ENCODE measurements around the gene C22orf15.

DNA sequence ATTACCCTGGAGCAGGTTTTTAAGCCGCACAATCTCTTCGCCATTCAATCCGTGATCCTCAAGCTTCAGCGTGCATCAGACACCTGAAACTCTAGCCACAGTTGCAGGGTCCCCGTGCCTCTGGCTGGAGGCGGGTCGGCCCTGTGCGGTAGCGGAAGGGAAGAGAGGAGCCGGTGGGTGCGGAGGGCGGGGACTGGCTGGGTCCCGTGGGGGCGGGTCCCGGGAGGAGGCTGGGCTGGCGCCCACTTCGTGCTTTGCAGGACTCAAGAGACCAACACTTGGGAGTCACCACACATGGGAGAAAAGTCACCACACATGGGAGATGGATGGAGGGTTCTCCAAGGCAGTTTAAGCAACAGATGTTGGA, 772 bp downstream of the C22orf15 start:
- TF ChIP-seq, protein P1, sequence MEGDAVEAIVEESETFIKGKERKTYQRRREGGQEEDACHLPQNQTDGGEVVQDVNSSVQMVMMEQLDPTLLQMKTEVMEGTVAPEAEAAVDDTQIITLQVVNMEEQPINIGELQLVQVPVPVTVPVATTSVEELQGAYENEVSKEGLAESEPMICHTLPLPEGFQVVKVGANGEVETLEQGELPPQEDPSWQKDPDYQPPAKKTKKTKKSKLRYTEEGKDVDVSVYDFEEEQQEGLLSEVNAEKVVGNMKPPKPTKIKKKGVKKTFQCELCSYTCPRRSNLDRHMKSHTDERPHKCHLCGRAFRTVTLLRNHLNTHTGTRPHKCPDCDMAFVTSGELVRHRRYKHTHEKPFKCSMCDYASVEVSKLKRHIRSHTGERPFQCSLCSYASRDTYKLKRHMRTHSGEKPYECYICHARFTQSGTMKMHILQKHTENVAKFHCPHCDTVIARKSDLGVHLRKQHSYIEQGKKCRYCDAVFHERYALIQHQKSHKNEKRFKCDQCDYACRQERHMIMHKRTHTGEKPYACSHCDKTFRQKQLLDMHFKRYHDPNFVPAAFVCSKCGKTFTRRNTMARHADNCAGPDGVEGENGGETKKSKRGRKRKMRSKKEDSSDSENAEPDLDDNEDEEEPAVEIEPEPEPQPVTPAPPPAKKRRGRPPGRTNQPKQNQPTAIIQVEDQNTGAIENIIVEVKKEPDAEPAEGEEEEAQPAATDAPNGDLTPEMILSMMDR (IDR thresholded peaks at IDR 0.05), result no peak
- TF ChIP-seq POLR2A (IDR thresholded peaks at IDR 0.05; ENCODE audit: low read length) (no peak), RAD21 (conservative IDR thresholded peaks at IDR 0.05 in 1 of 2, IDR thresholded peaks at IDR 0.05 in 1 of 2) (no peak), ZFP36 (IDR thresholded peaks at IDR 0.05; ENCODE audit: borderline replicate concordance, partially characterized antibody) (no peak), ZC3H11A (IDR thresholded peaks at IDR 0.05) (no peak), NR3C1 (IDR thresholded peaks at IDR 0.05) (no peak), MAFK (IDR thresholded peaks at IDR 0.05; ENCODE audit: partially characterized antibody) (no peak), SMC3 (IDR thresholded peaks at IDR 0.05) (no peak), ZSCAN20 (CRISPR knock-in tag; IDR thresholded peaks at IDR 0.05) (no peak)
- TF ChIP-seq, protein P2, sequence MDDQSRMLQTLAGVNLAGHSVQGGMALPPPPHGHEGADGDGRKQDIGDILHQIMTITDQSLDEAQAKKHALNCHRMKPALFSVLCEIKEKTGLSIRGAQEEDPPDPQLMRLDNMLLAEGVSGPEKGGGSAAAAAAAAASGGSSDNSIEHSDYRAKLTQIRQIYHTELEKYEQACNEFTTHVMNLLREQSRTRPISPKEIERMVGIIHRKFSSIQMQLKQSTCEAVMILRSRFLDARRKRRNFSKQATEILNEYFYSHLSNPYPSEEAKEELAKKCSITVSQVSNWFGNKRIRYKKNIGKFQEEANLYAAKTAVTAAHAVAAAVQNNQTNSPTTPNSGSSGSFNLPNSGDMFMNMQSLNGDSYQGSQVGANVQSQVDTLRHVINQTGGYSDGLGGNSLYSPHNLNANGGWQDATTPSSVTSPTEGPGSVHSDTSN (IDR thresholded peaks at IDR 0.05), result no peak
- TF ChIP-seq, protein P3, sequence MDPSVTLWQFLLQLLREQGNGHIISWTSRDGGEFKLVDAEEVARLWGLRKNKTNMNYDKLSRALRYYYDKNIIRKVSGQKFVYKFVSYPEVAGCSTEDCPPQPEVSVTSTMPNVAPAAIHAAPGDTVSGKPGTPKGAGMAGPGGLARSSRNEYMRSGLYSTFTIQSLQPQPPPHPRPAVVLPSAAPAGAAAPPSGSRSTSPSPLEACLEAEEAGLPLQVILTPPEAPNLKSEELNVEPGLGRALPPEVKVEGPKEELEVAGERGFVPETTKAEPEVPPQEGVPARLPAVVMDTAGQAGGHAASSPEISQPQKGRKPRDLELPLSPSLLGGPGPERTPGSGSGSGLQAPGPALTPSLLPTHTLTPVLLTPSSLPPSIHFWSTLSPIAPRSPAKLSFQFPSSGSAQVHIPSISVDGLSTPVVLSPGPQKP (IDR thresholded peaks at IDR 0.05; ENCODE audit: low read depth, low read length), result no peak
- TF ChIP-seq, protein P4, sequence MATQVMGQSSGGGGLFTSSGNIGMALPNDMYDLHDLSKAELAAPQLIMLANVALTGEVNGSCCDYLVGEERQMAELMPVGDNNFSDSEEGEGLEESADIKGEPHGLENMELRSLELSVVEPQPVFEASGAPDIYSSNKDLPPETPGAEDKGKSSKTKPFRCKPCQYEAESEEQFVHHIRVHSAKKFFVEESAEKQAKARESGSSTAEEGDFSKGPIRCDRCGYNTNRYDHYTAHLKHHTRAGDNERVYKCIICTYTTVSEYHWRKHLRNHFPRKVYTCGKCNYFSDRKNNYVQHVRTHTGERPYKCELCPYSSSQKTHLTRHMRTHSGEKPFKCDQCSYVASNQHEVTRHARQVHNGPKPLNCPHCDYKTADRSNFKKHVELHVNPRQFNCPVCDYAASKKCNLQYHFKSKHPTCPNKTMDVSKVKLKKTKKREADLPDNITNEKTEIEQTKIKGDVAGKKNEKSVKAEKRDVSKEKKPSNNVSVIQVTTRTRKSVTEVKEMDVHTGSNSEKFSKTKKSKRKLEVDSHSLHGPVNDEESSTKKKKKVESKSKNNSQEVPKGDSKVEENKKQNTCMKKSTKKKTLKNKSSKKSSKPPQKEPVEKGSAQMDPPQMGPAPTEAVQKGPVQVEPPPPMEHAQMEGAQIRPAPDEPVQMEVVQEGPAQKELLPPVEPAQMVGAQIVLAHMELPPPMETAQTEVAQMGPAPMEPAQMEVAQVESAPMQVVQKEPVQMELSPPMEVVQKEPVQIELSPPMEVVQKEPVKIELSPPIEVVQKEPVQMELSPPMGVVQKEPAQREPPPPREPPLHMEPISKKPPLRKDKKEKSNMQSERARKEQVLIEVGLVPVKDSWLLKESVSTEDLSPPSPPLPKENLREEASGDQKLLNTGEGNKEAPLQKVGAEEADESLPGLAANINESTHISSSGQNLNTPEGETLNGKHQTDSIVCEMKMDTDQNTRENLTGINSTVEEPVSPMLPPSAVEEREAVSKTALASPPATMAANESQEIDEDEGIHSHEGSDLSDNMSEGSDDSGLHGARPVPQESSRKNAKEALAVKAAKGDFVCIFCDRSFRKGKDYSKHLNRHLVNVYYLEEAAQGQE (IDR thresholded peaks at IDR 0.05), result no peak
- TF ChIP-seq, protein P5, sequence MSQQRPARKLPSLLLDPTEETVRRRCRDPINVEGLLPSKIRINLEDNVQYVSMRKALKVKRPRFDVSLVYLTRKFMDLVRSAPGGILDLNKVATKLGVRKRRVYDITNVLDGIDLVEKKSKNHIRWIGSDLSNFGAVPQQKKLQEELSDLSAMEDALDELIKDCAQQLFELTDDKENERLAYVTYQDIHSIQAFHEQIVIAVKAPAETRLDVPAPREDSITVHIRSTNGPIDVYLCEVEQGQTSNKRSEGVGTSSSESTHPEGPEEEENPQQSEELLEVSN (IDR thresholded peaks at IDR 0.05; ENCODE audit: borderline replicate concordance, low read depth), result no peak

Measured in A549 (cell line).